ENCODE measurements around the gene GRM5. TPM values are rescaled to one million over a fixed set of nuclear protein-coding genes. Genes with fewer than 3 reads are reported as not detected.
"Not testable (repeated sequence)": the region's sequence is repeated elsewhere in the genome, so short reads cannot be mapped to it uniquely, and the experiment has no call there.

GRM5 gene
- total RNA-seq, 4 donors from 2014 or later: under 0.01 to 1.8 (median under 0.01) TPM; not detected in 1

DNA sequence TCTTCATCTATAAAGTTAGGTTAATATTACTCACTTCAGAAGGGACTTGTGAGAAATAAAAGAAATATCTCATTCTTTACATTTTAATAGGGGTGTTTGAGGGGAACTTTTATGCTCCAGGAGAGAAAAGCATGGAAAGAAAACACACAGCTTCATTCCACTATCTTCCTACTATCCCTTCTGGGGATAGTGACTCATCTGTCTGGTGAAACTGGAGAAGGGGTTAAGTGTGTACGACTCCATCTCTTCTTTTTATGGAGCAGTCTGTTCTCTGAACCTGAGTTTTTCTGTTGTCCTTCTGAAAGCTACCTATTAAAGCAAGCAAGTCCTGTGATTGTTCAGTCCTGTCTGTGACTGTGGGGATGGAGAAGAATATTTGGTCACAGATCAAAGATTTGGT lies 227.6 kb downstream of the GRM5 start:
- H3K9me3 ChIP-seq; H3K27me3 ChIP-seq; H3K4me3 ChIP-seq; DNase-seq (ENCODE audit: low spot score in 2 of 2); H3K27ac ChIP-seq; H3K4me1 ChIP-seq; H3K36me3 ChIP-seq: not testable (repeated sequence)
- WGBS, 2 donors: 52 to 80% methylated on average over 1 of the region's 1 CpG

DNA sequence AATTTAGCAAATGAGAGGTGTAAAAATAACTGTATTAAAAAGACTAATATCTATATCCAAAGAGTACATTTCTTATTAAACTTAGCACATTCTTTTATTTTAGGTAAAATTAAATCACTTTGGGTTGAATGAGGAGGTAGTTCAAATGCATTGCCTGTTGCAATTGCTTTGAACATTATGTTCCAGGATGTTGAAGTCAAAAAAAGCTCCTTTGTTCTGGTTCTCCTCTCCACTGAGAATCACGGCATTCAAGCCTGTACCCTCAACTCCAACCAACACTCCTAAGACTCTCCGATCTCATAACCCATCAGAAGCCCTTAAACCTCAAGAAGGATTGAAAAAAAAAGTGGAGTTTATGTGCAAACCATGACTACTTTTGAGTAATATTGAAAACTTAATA lies 230.1 kb downstream of the GRM5 start:
- H3K27me3 ChIP-seq; H3K4me1 ChIP-seq; H3K4me3 ChIP-seq; H3K36me3 ChIP-seq; DNase-seq (ENCODE audit: low spot score in 2 of 2); H3K9me3 ChIP-seq; H3K27ac ChIP-seq: not testable (repeated sequence)
- 45 to 46% methylated on average over 2 of the region's 2 CpGs for WGBS, 2 donors

DNA sequence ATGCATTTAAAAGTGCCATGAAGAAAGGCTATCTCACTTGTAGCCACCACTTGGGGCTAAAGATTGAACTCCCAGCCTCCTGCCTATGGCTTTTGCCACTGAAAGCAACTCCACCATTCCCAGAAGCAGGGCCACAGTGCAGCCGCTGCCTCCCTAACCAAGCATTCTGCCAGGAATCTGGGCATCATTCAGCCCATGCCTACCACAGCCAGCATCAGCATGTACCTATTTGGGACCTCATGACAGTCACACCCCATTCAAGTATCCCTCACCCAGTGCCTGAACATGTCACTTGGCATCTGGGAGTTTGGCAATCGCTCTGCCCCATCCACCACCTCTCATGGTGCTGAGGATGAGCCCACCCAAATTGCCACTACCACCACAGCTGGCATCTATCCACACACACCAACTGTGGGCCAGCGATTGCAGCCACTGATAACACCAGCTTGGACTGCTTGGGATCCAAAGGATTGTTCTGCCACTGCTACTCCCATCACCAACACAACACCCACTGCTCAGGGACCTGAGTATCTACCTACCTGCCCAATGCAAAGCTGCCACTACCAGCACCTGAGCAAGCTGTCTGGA lies 234.4 kb downstream of the GRM5 start:
- no peaks in the 10 kb centered on the region for H3K27me3 ChIP-seq
- DNase-seq (ENCODE audit: low spot score in 2 of 2): no peak
- H3K9me3 ChIP-seq: no peaks in the 10 kb centered on the region
- WGBS, 2 donors: 85 to 91% methylated on average over 3 of the region's 3 CpGs
- H3K4me3 ChIP-seq: no peak overlapping the region
- H3K4me1 ChIP-seq: no peaks in the 10 kb centered on the region
- H3K27ac ChIP-seq: no peak overlapping the region
- no peaks in the 10 kb centered on the region for H3K36me3 ChIP-seq
- no peak for TF ChIP-seq EP300 (IDR thresholded peaks at IDR 0.05)
- TF ChIP-seq POLR2A (IDR thresholded peaks at IDR 0.05): no peak
- TF ChIP-seq, protein P1, sequence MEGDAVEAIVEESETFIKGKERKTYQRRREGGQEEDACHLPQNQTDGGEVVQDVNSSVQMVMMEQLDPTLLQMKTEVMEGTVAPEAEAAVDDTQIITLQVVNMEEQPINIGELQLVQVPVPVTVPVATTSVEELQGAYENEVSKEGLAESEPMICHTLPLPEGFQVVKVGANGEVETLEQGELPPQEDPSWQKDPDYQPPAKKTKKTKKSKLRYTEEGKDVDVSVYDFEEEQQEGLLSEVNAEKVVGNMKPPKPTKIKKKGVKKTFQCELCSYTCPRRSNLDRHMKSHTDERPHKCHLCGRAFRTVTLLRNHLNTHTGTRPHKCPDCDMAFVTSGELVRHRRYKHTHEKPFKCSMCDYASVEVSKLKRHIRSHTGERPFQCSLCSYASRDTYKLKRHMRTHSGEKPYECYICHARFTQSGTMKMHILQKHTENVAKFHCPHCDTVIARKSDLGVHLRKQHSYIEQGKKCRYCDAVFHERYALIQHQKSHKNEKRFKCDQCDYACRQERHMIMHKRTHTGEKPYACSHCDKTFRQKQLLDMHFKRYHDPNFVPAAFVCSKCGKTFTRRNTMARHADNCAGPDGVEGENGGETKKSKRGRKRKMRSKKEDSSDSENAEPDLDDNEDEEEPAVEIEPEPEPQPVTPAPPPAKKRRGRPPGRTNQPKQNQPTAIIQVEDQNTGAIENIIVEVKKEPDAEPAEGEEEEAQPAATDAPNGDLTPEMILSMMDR (IDR thresholded peaks at IDR 0.05): no peak

DNA sequence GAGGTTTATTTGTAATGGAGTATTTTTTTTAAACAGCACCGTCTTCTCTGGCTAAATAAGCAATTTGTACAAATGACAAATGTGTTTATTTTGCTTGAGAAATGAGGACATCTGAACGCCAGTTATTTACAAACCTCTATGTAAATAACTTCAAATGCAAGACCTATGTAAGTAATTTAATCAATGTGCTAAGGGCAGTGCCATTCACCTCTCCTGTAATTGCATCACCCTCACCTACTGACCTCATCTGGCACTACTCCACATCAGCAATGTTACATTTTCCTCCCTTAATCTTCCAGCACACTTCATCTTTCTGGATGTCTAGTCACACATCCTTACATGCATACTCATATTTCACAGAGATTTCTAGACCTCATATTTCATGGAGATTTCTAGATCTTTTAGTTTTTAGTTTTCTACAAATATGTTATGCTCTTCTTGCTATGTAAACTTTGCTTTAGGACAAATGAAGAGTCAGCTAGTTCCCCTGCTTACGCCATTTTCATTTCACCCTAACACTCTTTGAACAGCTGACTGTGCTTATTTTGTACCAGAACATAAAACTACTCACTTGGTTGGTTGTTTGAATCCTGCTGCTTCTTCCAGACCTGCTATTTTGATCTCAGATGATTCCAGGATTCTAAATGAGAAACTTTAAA lies 238.6 kb downstream of the GRM5 start:
- no peak overlapping the region for H3K27ac ChIP-seq
- no peaks in the 10 kb centered on the region for H3K36me3 ChIP-seq
- no peaks in the 10 kb centered on the region for H3K27me3 ChIP-seq
- no peaks in the 10 kb centered on the region for H3K9me3 ChIP-seq
- DNase-seq (ENCODE audit: low spot score in 2 of 2): no peak
- no peaks in the 10 kb centered on the region for H3K4me1 ChIP-seq
- TF ChIP-seq, protein P1 (IDR thresholded peaks at IDR 0.05): no peak
- TF ChIP-seq POLR2A (IDR thresholded peaks at IDR 0.05): no peak
- no peak for TF ChIP-seq EP300 (IDR thresholded peaks at IDR 0.05)
- H3K4me3 ChIP-seq: no peak overlapping the region
- WGBS, 2 donors: 55 to 67% methylated on average over 3 of the region's 3 CpGs

DNA sequence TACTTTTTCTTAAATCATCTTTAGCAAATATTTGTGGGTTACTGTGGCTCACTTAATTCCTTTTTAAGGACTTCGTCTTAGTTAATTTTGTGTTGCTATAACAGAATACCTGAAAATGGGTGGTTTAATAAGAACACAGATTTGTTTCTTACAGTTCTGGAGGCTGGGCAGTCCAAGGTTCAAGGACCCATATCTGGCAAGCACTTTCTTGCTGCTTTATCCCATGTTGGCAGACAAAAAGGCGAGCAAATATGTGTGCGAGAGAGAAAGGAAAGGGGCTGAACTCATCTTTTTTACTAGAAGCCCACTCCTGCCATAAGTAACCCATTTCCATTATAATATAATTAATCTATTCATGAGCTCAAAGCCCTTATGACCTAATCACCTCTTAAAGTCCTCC lies 246.2 kb downstream of the GRM5 start:
- H3K27ac ChIP-seq: no peak overlapping the region
- H3K36me3 ChIP-seq: no peaks in the 10 kb centered on the region
- H3K27me3 ChIP-seq: no peaks in the 10 kb centered on the region
- TF ChIP-seq EP300 (IDR thresholded peaks at IDR 0.05) (no peak), POLR2A (IDR thresholded peaks at IDR 0.05) (no peak)
- TF ChIP-seq, protein P1 (IDR thresholded peaks at IDR 0.05): no peak
- H3K9me3 ChIP-seq: no peaks in the 10 kb centered on the region
- H3K4me1 ChIP-seq: no peaks in the 10 kb centered on the region
- 74 to 79% methylated on average over 3 of the region's 3 CpGs for WGBS, 2 donors
- DNase-seq (ENCODE audit: low spot score in 2 of 2): no peak
- H3K4me3 ChIP-seq: no peak overlapping the region

DNA sequence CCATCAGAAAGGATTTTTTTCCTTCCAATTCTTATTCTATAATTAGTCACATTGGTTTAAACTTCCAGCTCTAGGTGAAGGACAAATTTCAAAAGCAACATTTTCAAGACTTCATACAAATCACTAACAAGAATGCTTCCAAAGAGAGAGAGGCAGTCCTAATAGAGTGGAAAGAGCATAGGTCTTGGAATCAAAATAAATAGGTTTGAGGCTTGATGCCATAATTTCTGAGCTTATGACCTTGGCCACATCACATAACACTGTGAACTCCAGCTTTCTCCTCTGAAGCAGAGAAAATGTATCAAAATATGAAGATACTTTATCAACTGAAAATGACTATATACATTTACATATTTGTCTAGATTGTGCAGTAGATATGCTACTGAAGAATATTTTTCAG lies 246.8 kb downstream of the GRM5 start:
- no peak for TF ChIP-seq POLR2A (IDR thresholded peaks at IDR 0.05)
- H3K27ac ChIP-seq: no peak overlapping the region
- no peaks in the 10 kb centered on the region for H3K4me1 ChIP-seq
- H3K4me3 ChIP-seq: no peak overlapping the region
- H3K9me3 ChIP-seq: no peaks in the 10 kb centered on the region
- no peaks in the 10 kb centered on the region for H3K27me3 ChIP-seq
- H3K36me3 ChIP-seq: no peaks in the 10 kb centered on the region
- DNase-seq (ENCODE audit: low spot score in 2 of 2): no peak

DNA sequence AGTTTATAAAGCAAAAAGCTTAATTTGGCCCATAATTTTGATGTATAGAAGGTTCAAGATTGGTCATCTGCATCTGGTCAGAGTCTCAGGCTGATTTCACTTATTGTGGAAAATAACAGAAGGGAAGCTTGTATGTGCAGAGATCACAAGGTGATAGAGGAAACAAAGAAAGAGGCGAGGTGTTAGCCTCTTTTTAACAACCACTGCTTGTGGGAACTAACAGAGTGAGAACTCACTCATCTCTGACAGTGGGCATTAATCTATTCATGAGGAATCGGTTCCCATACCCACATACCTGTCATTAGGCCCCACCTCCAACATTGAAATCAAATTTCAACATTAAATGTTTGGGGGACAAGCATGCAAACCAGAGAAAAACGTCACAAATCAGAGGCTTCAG lies 250.3 kb downstream of the GRM5 start:
- no peak overlapping the region for H3K27ac ChIP-seq
- no peaks in the 10 kb centered on the region for H3K4me1 ChIP-seq
- no peak for DNase-seq (ENCODE audit: low spot score in 2 of 2)
- no peaks in the 10 kb centered on the region for H3K27me3 ChIP-seq
- WGBS, 2 donors: 51 to 58% methylated on average over 2 to 3 of the region's 3 CpGs
- no peak for TF ChIP-seq EP300 (IDR thresholded peaks at IDR 0.05)
- TF ChIP-seq POLR2A (IDR thresholded peaks at IDR 0.05): no peak
- TF ChIP-seq, protein P1 (IDR thresholded peaks at IDR 0.05): no peak
- H3K4me3 ChIP-seq: no peak overlapping the region
- H3K36me3 ChIP-seq: no peaks in the 10 kb centered on the region
- H3K9me3 ChIP-seq: no peaks in the 10 kb centered on the region

All from tibial nerve (tissue), 4 donors.